Measurements from ENCODE around the gene SCEL. TPM values are rescaled to one million over a fixed set of nuclear protein-coding genes. Genes with fewer than 3 reads are reported as not detected.
A peak's percentile ranks its signal among the peaks of the same experiment; 100 is the strongest.

The SCEL gene
- total and polyA plus RNA-seq, 2 experiments from 2014 or later = not detected

- Histone ChIP-seq H3K36me3 (ENCODE audit: insufficient read depth) (no peaks in the 10 kb centered on the region), H3K79me2 (replicated peaks; ENCODE audit: insufficient read depth) (peaks cover 2% of the 10 kb centered on the region), H3K27ac (ENCODE audit: low read depth) (no peak overlapping the region), H3K4me1 (ENCODE audit: insufficient read depth) (peaks cover 21% of the 10 kb centered on the region), H3K27me3 (ENCODE audit: insufficient read depth) (no peaks in the 10 kb centered on the region), H3K4me3 (no peak overlapping the region), H2AFZ (peak overlapping the region; percentile 49; the same call in 1 of the 2 replicates), H4K20me1 (replicated peaks; ENCODE audit: insufficient read depth) (no peaks in the 10 kb centered on the region), H3K4me2 (no peak overlapping the region), H3K9me2 (ENCODE audit: insufficient read depth) (no peaks in the 10 kb centered on the region), H3F3A (replicated peaks; ENCODE audit: low read depth) (no peaks in the 10 kb centered on the region)
- H3K27ac Mint-ChIP-seq = no peak overlapping the region
- peaks cover 8% of the 10 kb centered on the region for H3K27me3 Mint-ChIP-seq (ENCODE audit: insufficient read depth, low read depth, poor library complexity)
- H3K4me1 Mint-ChIP-seq = peaks cover 18% of the 10 kb centered on the region; the same call in 2 of the 3 replicates
- H3K36me3 Mint-ChIP-seq (ENCODE audit: low read depth) = no peaks in the 10 kb centered on the region
- DNase-seq (ENCODE audit: low spot score) = no peak
- TF ChIP-seq NANOG (IDR thresholded peaks at IDR 0.05; ENCODE audit: borderline replicate concordance) = no peak
- TF ChIP-seq CTCF (conservative IDR thresholded peaks at IDR 0.05; ENCODE audit: low read depth in 2 of 2) = no peak
- TF ChIP-seq POLR2AphosphoS5 (IDR thresholded peaks at IDR 0.05; ENCODE audit: low read depth) = no peak
- no peak for TF ChIP-seq EZH2 (IDR thresholded peaks at IDR 0.05; ENCODE audit: low read depth, unreplicated experiment)
- TF ChIP-seq JUNB (IDR thresholded peaks at IDR 0.05; ENCODE audit: unreplicated experiment) = no peak
- TF ChIP-seq REST (IDR thresholded peaks at IDR 0.05; ENCODE audit: unreplicated experiment) = no peak
- TF ChIP-seq ZNF331 (CRISPR knock-in tag; IDR thresholded peaks at IDR 0.05; ENCODE audit: low read depth) = no peak
- no peak for TF ChIP-seq STAT1 (IDR thresholded peaks at IDR 0.05; ENCODE audit: unreplicated experiment)
- no peak for TF ChIP-seq CREB1 (CRISPR knock-in tag; IDR thresholded peaks at IDR 0.05; ENCODE audit: low read depth)
- no peak for TF ChIP-seq ZNF114 (CRISPR knock-in tag; IDR thresholded peaks at IDR 0.05)
- no peak for TF ChIP-seq ZNF462 (CRISPR knock-in tag; IDR thresholded peaks at IDR 0.05)
- no peak for TF ChIP-seq EZH2phosphoT487 (IDR thresholded peaks at IDR 0.05; ENCODE audit: unreplicated experiment)
- TF ChIP-seq ETS1 (IDR thresholded peaks at IDR 0.05) = no peak
- H3K4me3 Mint-ChIP-seq = no peak overlapping the region
- no peaks in the 10 kb centered on the region for H3K9me3 Mint-ChIP-seq
- ATAC-seq = no peak
These were observed 158.0 kb downstream of the SCEL start for GRCh38 chr13:77693449-77693940.
